GM21825 (cell line): ENCODE measurements around the gene RAB31.

Experiments used
- ATAC-seq: cut with Tn5 transposase; IDR thresholded peaks from one replicate; pipeline ENCODE4 v1.9.1; 2021; ENCODE audit warnings: mild to moderate bottlenecking, moderate library complexity; ENCODE audit not compliant: unreplicated experiment

Gene RAB31

DNA sequence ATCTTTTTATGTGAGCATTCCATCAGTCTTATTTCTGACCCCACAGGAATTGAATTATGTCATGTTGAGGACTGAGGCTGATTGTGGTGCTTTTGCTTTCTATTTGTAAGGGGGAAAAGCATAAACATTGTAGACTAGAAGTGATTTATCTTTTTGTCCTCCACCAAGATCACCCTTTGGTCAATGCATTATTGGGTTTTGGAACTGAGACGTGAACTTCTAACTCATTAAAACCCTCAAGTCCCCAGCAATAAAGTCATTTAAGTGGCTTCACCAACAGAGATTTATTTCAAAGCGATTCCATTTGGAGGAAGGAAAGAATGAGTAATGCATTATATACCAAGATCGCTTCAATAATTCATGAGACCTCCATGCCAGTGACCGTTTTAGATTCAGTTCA, 102.2 kb downstream of the RAB31 start:
- no peak for ATAC-seq

DNA sequence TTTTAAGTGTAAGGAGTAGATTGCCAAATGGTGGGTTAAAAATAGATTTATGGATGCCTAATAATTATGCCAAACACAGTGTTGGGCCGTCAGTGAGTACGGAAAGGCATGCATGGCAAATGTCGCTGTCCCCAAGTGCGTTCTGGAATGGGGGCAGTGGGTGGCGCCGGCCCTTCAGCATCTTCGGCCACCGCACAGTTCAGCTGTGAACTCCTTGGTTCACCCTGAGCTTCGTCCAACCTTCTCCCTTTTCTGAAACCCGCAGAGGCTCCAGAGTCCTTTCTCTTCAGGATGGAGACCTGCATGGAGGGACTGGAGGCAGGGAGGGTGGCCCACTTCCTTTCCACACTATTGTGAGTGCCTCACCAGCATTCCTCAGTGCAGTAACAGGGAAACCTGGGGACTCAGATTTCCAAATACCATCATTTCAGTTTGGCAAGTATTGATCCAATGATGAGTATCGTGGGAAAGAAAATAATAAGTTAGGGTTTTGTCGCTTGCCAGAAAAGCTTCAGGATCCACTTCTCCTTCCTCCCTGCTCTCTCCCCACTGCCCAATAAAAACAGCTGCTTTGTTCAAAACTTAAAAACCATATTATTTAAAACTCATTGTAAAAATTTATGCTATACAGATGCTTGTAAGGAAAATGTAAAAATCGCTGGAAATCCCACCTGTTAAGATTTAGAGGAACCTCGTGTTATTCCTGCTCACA, 103.0 kb downstream of the RAB31 start:
- no peak for ATAC-seq

GRCh38 chr18:9811978-9812377, 103.9 kb downstream of the RAB31 start:
- no peak for ATAC-seq

- no peak for ATAC-seq
Measured at GRCh38 chr18:9814431-9814830, 106.3 kb downstream of the RAB31 start.

- no peak for ATAC-seq
Measured at GRCh38 chr18:9817286-9817685, 109.2 kb downstream of the RAB31 start.

- ATAC-seq, result no peak
Measured at GRCh38 chr18:9817725-9818422, 109.8 kb downstream of the RAB31 start.

DNA sequence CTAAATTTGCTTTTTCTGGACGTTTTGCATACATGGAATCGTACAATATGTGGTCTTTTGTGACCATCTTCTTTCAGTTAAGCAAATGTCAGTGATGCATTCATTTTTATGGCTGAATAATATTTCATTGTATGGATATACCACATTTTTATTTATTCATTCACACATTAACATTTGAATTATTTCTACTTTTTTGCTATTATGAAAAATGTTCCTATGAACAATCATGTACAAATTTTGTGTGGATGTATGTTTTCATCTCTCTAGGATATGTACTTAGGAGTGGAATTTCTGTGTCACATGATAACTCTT, 110.3 kb downstream of the RAB31 start:
- no peak for ATAC-seq

- no peak for ATAC-seq
Measured at GRCh38 chr18:9820127-9820526, 112.0 kb downstream of the RAB31 start.

DNA sequence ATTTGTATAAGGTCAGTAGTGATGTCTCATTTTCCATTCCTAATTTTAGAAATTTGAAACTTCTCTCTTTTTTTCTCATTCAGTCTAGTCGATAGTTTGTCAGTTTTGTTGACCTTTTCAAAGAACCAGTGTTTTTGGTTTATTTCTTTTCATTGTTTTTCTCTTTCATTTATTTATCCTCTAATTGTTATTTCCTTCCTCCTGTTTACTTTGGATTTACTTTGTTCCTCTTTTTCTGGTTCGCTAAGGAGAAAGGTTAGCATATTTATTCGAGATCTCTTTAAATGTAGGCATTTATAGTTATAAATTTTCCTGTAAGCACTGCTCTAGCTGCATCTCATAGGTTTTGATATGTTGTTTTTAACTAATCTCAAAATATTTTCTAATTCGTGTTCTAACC, 112.6 kb downstream of the RAB31 start:
- ATAC-seq, result no peak

GRCh38 chr18:9822587-9823185, 114.6 kb downstream of the RAB31 start:
- ATAC-seq, result no peak

- ATAC-seq, result no peak
Measured at GRCh38 chr18:9823805-9824473, 115.8 kb downstream of the RAB31 start.

DNA sequence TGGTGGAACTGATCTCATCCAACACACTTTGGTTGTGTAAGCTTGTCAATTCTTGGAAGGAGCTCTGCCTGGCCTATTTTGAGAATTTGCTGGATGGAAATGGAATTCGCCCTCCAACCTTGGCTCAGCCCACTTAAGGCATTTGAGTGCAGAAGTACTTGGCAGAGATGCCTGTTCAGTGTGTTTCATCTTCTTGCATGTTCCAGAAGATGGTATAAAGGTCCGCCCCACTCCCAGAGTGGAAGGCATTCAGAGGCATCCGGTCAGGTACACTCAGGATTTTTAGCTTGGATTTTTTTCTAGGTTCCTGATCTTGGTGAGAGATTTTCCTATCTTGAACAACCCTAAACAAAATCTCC, 116.4 kb downstream of the RAB31 start:
- ATAC-seq, result no peak

DNA sequence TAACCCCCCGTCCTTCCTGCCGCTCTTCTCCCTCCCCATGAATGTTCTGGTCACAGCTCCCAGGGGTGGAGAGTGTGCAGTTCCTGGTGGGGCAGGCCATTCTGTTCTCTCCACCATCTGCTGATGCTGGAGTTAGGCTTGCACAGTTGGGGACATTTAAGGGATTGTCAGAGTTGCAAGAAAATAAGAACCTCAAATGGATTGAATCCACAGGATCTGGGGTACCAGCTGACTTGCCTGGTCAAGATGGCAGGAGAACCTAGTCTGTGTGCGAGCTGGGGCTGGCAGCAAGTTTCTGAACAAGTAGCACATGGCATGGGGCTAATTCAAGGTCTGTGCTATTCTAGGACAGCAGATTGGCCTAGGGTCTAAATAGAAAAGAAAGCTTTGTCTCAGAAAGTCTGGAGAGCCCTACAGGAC, 116.9 kb downstream of the RAB31 start:
- no peak for ATAC-seq

GRCh38 chr18:9825571-9826073, 117.5 kb downstream of the RAB31 start:
- no peak for ATAC-seq

DNA sequence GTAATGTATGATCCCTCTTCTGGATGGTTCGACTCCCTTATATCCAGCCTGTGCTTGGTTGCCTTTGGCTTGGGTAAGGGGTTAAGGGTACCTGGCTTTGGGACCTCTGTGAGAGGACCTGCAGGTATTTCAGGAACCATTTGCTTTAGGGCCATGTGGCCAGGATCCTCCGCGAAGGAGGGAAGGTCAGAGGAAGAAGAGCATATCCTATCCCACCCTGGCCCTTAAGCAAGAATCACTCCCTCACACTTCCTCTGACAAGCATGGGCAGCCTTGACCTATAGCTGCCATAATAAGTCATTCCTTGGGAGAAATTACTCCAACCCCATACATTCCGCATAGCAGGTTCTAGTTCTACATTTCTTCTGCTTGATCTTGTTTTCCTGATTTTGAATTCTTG, 118.6 kb downstream of the RAB31 start:
- ATAC-seq, result no peak

- no peak for ATAC-seq
Measured at GRCh38 chr18:9827211-9827792, 119.2 kb downstream of the RAB31 start.

DNA sequence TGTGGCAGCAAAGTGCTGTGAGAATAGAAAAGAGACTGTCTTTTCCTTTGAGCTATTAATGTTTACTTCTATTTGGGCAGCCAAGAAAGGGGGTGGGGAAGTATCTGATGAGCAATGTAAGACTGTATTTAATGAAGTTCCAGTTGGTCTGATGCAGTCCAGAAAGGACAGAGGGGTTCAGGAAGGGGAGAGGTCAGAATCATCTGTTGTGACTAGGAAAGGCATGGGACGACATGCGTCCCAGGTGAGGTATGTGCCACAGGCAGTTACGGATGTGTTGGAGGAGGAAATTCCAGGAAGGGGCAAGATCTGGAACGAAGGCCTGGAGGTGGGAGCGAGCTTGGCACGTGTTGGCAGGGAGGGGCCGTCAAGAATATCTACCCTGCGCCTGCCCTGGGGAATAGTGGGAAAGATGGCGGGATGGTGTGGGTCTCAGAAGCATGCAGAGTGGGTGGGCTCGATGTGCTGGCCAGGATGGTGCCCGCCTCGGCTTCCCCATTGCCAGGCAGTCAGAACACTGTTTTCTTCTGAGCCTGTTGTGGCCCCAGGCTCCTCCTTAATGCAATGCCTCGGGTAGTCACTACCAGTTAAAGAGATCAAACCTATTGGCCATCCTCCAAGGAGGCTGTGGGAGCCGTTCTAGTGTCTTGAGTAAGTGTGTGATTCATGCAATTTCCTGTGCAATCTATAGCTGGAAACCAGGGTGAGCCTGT, 119.8 kb downstream of the RAB31 start:
- ATAC-seq, result no peak

- ATAC-seq, result no peak
Measured at GRCh38 chr18:9828506-9829396, 120.7 kb downstream of the RAB31 start.

DNA sequence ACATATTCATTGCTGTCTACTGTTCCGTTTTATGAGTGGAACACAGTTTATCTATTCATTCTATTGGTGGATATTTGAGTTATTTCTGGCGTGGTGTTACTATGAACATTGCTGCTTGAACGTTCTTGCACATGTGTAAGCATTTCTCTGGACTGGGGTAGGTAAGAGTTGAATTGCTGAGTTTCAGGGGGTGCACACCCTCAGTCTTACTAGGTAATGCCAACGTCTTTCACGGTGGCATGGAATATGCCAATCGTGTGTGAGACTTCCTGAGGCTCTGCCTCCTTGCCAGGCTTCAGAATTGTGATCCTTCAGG, 121.3 kb downstream of the RAB31 start:
- no peak for ATAC-seq
